GM18909 (cell line): Measurements from ENCODE around the gene SNX11.

Experiments used
- ATAC-seq: cut with Tn5 transposase; IDR thresholded peaks from one replicate; pipeline ENCODE4 v1.9.1; 2021; ENCODE audit warnings: mild to moderate bottlenecking; ENCODE audit not compliant: unreplicated experiment, poor library complexity

Gene SNX11

GRCh38 chr17:48127371-48128051 lies 19.9 kb downstream of the SNX11 start:
- no peak for ATAC-seq

- ATAC-seq, result no peak
These were observed 20.8 kb downstream of the SNX11 start for GRCh38 chr17:48128400-48128799.

- no peak for ATAC-seq
These were observed 22.4 kb downstream of the SNX11 start for GRCh38 chr17:48129981-48130380.

- ATAC-seq, result no peak
These were observed 23.8 kb downstream of the SNX11 start for GRCh38 chr17:48131216-48131824.

- ATAC-seq, result no peak
These were observed 24.8 kb downstream of the SNX11 start for GRCh38 chr17:48132385-48132784.

- ATAC-seq, result no peak
These were observed 27.4 kb downstream of the SNX11 start for GRCh38 chr17:48134912-48135480.

- no peak for ATAC-seq
These were observed 30.1 kb downstream of the SNX11 start for GRCh38 chr17:48137656-48138055.

GRCh38 chr17:48139944-48140343 lies 32.4 kb downstream of the SNX11 start:
- ATAC-seq, result no peak

GRCh38 chr17:48143629-48144028 lies 36.1 kb downstream of the SNX11 start:
- ATAC-seq, result no peak

- ATAC-seq, result no peak
These were observed 36.7 kb downstream of the SNX11 start for GRCh38 chr17:48144231-48144630.

- ATAC-seq, result no peak
These were observed 37.6 kb downstream of the SNX11 start for GRCh38 chr17:48144976-48145798.

GRCh38 chr17:48148029-48148770 lies 40.6 kb downstream of the SNX11 start:
- ATAC-seq, result no peak

- no peak for ATAC-seq
These were observed 41.6 kb downstream of the SNX11 start for GRCh38 chr17:48148854-48149786.

GRCh38 chr17:48149787-48150463 lies 42.4 kb downstream of the SNX11 start:
- no peak for ATAC-seq

GRCh38 chr17:48150597-48151001 lies 43.0 kb downstream of the SNX11 start:
- ATAC-seq, result no peak

GRCh38 chr17:48151220-48151619 lies 43.7 kb downstream of the SNX11 start:
- ATAC-seq, result no peak

- no peak for ATAC-seq
These were observed 44.7 kb downstream of the SNX11 start for GRCh38 chr17:48152289-48152688.

- ATAC-seq, result no peak
These were observed 46.3 kb downstream of the SNX11 start for GRCh38 chr17:48153691-48154358.
